Memory B cell (primary cell): ENCODE results near the gene BACE2.

ENCODE experiments used
- ATAC-seq: fragments of 150-1000 bp; cut with Tn5 transposase; 2 replicates; pipeline ENCODE4 v1.10.0; 2021; ENCODE audit warnings: low read depth, mild to moderate bottlenecking, moderate library complexity
- DNase-seq, 2 donors: peaks; one replicate each; pipeline ENCODE4 v3.0.0; 2022; ENCODE audit warnings: low spot score in 2 of 2
- H3K27ac Mint-ChIP-seq: one replicate; pipeline ENCODE4 v1.8.0; 2022; ENCODE audit warnings: mild to moderate bottlenecking, moderate library complexity, mixed read lengths
- H3K27me3 Mint-ChIP-seq: one replicate; pipeline ENCODE4 v1.8.0; 2022; ENCODE audit warnings: mixed read lengths
- H3K36me3 Mint-ChIP-seq: one replicate; pipeline ENCODE4 v1.8.0; 2022; ENCODE audit warnings: mild to moderate bottlenecking, mixed read lengths
- H3K4me1 Mint-ChIP-seq: one replicate; pipeline ENCODE4 v1.8.0; 2022; ENCODE audit warnings: mixed read lengths
- H3K4me3 Mint-ChIP-seq: one replicate; pipeline ENCODE4 v1.8.0; 2022; ENCODE audit warnings: mild to moderate bottlenecking, moderate library complexity, mixed read lengths
- H3K9me3 Mint-ChIP-seq: one replicate; pipeline ENCODE4 v1.8.0; 2022; ENCODE audit warnings: mixed read lengths

Gene BACE2

DNA sequence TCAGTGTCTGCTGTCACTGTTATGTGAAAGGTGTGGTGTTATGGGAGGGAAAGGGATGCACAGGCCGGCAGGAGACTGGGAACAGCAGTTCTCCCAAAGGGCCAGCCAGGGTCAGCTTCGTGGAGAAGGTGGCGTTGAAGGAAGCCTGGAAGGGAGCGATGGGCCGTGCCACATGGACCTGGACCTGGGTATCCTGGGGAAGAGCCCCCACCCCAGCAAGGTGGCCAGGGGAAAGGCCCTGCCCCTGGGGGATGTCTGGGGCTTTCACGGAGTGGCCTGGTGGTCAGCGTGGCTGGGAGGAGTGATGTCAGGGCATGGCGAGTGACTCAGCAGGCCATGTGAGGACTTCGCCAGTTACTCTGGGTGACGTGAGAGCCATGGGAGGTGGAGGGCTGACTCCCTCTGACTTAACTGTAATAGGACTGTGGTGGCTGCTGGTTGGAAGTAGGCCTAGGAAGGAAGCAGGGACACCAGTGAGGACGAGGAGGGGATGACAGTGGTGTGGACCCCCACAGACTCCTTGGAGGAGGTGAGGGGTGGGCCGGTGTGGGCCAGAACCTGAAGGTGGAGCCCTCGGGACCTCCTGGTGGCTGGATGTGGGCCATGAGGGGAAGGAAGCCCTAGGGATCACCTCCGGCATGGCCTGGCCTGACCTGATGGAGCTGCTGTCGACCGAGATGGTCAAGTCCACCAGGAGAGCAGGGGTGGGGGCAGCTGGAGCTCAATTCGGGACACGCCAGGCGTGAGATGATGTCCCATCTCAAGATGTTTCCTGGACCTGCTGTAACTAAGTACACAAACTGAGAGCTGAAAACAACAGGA lies 54.5 kb downstream of the BACE2 start:
- H3K4me3 Mint-ChIP-seq: no peak overlapping the region
- H3K27ac Mint-ChIP-seq: no peak overlapping the region
- H3K4me1 Mint-ChIP-seq: peaks cover 7% of the 10 kb centered on the region
- ATAC-seq (no peak), DNase-seq (no peak)
- H3K9me3 Mint-ChIP-seq: no peaks in the 10 kb centered on the region
- H3K36me3 Mint-ChIP-seq: peaks cover 7% of the 10 kb centered on the region
- no peaks in the 10 kb centered on the region for H3K27me3 Mint-ChIP-seq

DNA sequence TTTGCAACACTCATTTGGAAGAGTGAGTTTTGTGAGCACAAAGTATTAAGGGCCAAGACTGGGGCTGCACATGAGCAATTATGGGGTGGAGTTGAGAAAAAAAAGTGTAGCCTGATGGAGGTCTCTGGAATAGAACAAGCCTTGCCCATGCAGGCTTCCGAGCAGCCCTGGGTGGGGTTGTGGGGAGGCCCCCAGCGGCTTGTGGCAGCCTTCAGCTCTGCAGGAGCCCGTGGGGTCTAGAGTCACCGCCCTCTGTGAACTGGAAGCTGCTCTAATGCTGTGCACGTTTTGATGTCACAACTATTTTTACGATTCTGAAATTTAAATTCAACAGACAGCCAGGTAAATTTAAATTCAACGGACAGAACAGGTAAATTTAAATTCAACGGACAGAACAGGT lies 58.9 kb downstream of the BACE2 start:
- DNase-seq (no peak), ATAC-seq (no peak)
- H3K27ac Mint-ChIP-seq: peak overlapping the region; percentile 36
- H3K9me3 Mint-ChIP-seq: no peaks in the 10 kb centered on the region
- H3K4me1 Mint-ChIP-seq: peaks cover 42% of the 10 kb centered on the region
- peaks cover 11% of the 10 kb centered on the region for H3K36me3 Mint-ChIP-seq
- H3K27me3 Mint-ChIP-seq: no peaks in the 10 kb centered on the region
- H3K4me3 Mint-ChIP-seq: no peak overlapping the region

GRCh38 chr21:41227357-41228005 lies 59.5 kb downstream of the BACE2 start:
- DNase-seq (no peak), ATAC-seq (no peak)
- H3K27me3 Mint-ChIP-seq: no peaks in the 10 kb centered on the region
- H3K4me3 Mint-ChIP-seq: no peak overlapping the region
- H3K4me1 Mint-ChIP-seq: peaks cover 43% of the 10 kb centered on the region
- peaks cover 11% of the 10 kb centered on the region for H3K36me3 Mint-ChIP-seq
- no peaks in the 10 kb centered on the region for H3K9me3 Mint-ChIP-seq
- H3K27ac Mint-ChIP-seq: peak overlapping the region; percentile 98

DNA sequence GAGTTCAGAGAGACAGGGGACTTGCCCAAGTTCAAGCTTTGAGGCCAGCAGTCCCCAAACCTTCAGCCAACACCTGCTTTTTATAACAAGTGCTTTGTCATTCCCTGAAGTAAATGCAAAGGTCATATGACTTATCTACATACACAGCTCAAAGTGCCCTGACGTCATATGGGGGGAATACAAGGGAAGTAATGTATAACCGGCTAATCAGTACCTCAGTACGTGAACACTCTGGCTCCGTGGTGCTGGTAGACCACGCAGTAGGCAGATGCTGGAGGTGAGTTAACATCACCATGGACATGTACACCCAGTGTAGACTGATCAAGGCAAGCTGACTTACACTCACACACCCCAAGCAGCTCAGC lies 60.0 kb downstream of the BACE2 start:
- no peak for ATAC-seq
- H3K27me3 Mint-ChIP-seq: no peaks in the 10 kb centered on the region
- H3K9me3 Mint-ChIP-seq: no peaks in the 10 kb centered on the region
- DNase-seq: no peak
- peaks cover 45% of the 10 kb centered on the region for H3K4me1 Mint-ChIP-seq
- H3K36me3 Mint-ChIP-seq: peaks cover 11% of the 10 kb centered on the region
- peak overlapping the region; percentile 98 for H3K27ac Mint-ChIP-seq
- H3K4me3 Mint-ChIP-seq: peak overlapping the region; percentile 32

DNA sequence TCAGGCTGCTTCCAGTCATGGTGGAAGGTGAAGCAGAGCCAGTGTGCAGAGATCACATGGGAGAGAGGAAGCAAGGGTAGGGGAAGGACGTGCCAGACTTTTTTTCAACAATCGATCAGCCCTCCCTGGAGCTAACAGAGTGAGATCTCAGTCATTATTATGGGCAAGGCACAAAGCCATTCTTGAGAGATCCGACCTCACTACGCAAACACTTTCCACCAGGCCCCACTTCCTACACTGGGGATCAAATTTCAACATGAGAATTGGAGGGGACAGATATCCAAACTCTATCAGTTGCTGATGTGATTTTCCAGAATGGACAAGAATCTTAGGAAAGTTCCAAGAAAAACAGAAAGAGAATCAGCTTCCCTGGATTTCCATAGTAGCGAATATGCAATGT lies 60.5 kb downstream of the BACE2 start:
- no peaks in the 10 kb centered on the region for H3K9me3 Mint-ChIP-seq
- peak overlapping the region; percentile 98 for H3K27ac Mint-ChIP-seq
- DNase-seq (no peak), ATAC-seq (no peak)
- H3K27me3 Mint-ChIP-seq: no peaks in the 10 kb centered on the region
- peaks cover 11% of the 10 kb centered on the region for H3K36me3 Mint-ChIP-seq
- peak overlapping the region; percentile 32 for H3K4me3 Mint-ChIP-seq
- peaks cover 45% of the 10 kb centered on the region for H3K4me1 Mint-ChIP-seq

DNA sequence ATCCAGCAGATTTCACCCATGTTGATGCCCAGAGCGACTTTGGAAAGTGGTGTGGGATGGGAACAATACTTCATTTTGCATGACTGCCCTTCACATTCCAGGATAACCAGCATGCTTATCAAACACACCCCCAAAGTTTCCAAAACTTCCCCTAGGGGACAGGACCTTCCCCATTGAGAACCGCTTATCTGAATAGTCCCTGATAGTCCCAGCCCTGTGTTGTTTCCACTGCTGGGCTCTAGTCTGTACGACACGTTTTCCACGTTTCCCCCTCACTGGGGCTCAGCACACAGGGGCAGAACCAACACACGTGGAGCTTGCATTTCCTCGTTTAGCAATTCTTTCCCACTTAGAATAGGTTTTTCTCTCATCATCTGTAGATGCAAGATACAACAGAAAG lies 61.0 kb downstream of the BACE2 start:
- Mint-ChIP-seq H3K9me3 (no peaks in the 10 kb centered on the region), H3K27me3 (no peaks in the 10 kb centered on the region), H3K27ac (peak overlapping the region; percentile 98), H3K4me3 (peak overlapping the region; percentile 85), H3K4me1 (peaks cover 44% of the 10 kb centered on the region), H3K36me3 (peaks cover 11% of the 10 kb centered on the region)
- DNase-seq (no peak), ATAC-seq (no peak)

GRCh38 chr21:41229509-41230248 lies 61.7 kb downstream of the BACE2 start:
- H3K4me3 Mint-ChIP-seq: peak overlapping the region; percentile 85
- no peaks in the 10 kb centered on the region for H3K9me3 Mint-ChIP-seq
- ATAC-seq (peak; percentile 89), DNase-seq (peak; percentile 26 to 62)
- H3K36me3 Mint-ChIP-seq: peaks cover 11% of the 10 kb centered on the region
- H3K4me1 Mint-ChIP-seq: peaks cover 46% of the 10 kb centered on the region
- peak overlapping the region; percentile 98 for H3K27ac Mint-ChIP-seq
- no peaks in the 10 kb centered on the region for H3K27me3 Mint-ChIP-seq

GRCh38 chr21:41230497-41230896 lies 62.5 kb downstream of the BACE2 start:
- Mint-ChIP-seq H3K4me3 (peak overlapping the region; percentile 85), H3K4me1 (peaks cover 46% of the 10 kb centered on the region), H3K36me3 (peaks cover 11% of the 10 kb centered on the region), H3K9me3 (no peaks in the 10 kb centered on the region), H3K27ac (peak overlapping the region; percentile 98), H3K27me3 (no peaks in the 10 kb centered on the region)
- DNase-seq (no peak), ATAC-seq (no peak)

DNA sequence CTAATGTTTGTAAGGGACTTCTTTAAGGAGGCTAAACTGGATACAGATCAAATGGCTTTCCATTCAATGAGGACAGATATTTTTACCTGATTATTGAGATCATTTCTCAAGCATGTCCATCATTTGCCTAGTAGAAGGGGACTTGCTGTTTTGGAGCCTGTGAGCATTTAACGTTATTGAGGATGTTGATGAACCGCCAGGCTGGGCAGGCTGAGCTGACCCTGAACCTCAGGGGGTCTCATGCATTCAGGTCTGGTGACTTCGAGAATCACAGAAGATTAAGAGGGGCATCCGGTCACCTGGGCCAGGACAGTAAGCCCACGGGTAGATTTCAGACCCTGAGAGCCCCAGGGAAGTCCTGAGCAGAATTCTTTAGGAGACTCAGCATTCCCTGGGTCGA lies 63.1 kb downstream of the BACE2 start:
- H3K4me3 Mint-ChIP-seq: peak overlapping the region; percentile 85

DNA sequence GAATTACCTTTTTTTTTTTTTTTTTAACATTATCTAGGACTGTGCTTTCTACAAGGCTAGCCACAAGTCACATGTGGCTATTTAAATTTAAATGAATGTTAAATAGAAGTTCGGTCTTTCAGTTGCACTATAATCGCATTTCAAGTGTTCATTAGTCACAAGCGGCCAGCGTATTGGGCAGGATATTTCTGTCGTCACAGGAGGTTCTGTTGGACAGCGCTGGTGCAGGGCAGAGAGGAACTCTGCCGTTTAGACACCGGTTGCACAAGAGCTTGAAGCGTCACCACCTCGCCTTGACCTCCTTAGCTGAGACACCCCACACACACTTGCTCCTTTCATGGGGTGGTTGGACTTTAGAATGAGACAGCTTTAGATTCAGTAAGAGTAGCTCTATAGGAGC lies 64.1 kb downstream of the BACE2 start:
- Mint-ChIP-seq H3K4me1 (peaks cover 55% of the 10 kb centered on the region), H3K36me3 (peaks cover 13% of the 10 kb centered on the region), H3K27ac (peak overlapping the region; percentile 98), H3K9me3 (no peaks in the 10 kb centered on the region), H3K4me3 (peak overlapping the region; percentile 85), H3K27me3 (no peaks in the 10 kb centered on the region)
- ATAC-seq (peak; percentile 18), DNase-seq (no peak)

More for the DNA sequence above, 63.1 kb downstream of the BACE2 start:
- H3K27me3 Mint-ChIP-seq: no peaks in the 10 kb centered on the region
- no peak for DNase-seq
- H3K36me3 Mint-ChIP-seq: peaks cover 14% of the 10 kb centered on the region
- H3K9me3 Mint-ChIP-seq: no peaks in the 10 kb centered on the region
- no peak for ATAC-seq
- H3K4me1 Mint-ChIP-seq: peaks cover 49% of the 10 kb centered on the region
- peak overlapping the region; percentile 98 for H3K27ac Mint-ChIP-seq

DNA sequence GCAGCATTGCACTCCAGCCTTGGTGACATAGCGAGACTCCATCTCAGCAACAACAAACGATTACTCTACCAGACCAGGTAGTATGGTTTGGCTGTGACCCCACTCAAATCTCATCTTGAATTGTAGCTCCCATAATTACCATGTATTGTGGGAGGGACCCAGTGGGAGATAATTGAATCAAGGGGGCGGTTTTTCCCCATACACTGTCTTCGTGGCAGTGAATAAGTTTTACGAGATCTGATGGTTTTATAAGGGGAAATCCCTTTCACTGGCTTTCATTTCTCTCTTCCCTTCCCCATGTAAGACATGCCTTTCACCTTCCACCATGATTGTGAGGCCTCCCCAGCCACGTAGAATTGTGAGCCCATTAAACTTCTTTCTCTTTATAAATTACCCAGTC lies 66.0 kb downstream of the BACE2 start:
- Mint-ChIP-seq H3K36me3 (peaks cover 20% of the 10 kb centered on the region), H3K4me1 (peaks cover 41% of the 10 kb centered on the region), H3K27ac (peak overlapping the region; percentile 53)

GRCh38 chr21:41234569-41234968 lies 66.6 kb downstream of the BACE2 start:
- H3K4me1 Mint-ChIP-seq: peaks cover 35% of the 10 kb centered on the region
- H3K9me3 Mint-ChIP-seq: peaks cover 2% of the 10 kb centered on the region
- DNase-seq (no peak), ATAC-seq (no peak)
- no peak overlapping the region for H3K4me3 Mint-ChIP-seq
- peaks cover 20% of the 10 kb centered on the region for H3K36me3 Mint-ChIP-seq
- H3K27ac Mint-ChIP-seq: peak overlapping the region; percentile 53
- H3K27me3 Mint-ChIP-seq: no peaks in the 10 kb centered on the region

More for the DNA sequence above, 66.0 kb downstream of the BACE2 start:
- DNase-seq (peak in 1 of 2 donors; percentile 17), ATAC-seq (peak; percentile 16)
- no peaks in the 10 kb centered on the region for H3K27me3 Mint-ChIP-seq
- H3K9me3 Mint-ChIP-seq: peaks cover 2% of the 10 kb centered on the region
- H3K4me3 Mint-ChIP-seq: peak overlapping the region; percentile 8

- peaks cover 2% of the 10 kb centered on the region for H3K9me3 Mint-ChIP-seq
- H3K4me3 Mint-ChIP-seq: no peak overlapping the region
- ATAC-seq (no peak), DNase-seq (no peak)
- no peaks in the 10 kb centered on the region for H3K27me3 Mint-ChIP-seq
- H3K27ac Mint-ChIP-seq: no peak overlapping the region
- H3K4me1 Mint-ChIP-seq: peaks cover 34% of the 10 kb centered on the region
- peaks cover 24% of the 10 kb centered on the region for H3K36me3 Mint-ChIP-seq
Observed at GRCh38 chr21:41235201-41235600, 67.2 kb downstream of the BACE2 start.

GRCh38 chr21:41236352-41236973 lies 68.5 kb downstream of the BACE2 start:
- ATAC-seq: peak; percentile 40
- H3K27ac Mint-ChIP-seq: peak overlapping the region; percentile 76
- H3K27me3 Mint-ChIP-seq: no peaks in the 10 kb centered on the region
- peaks cover 2% of the 10 kb centered on the region for H3K9me3 Mint-ChIP-seq
- DNase-seq: no peak
- no peak overlapping the region for H3K4me3 Mint-ChIP-seq
- peaks cover 26% of the 10 kb centered on the region for H3K36me3 Mint-ChIP-seq
- H3K4me1 Mint-ChIP-seq: peaks cover 25% of the 10 kb centered on the region
